Prostate gland (tissue), 2 donors: Measurements from ENCODE around the gene SFT2D3.

ENCODE experiments used
- CTCF ChIP-seq, 4 experiments: fragments of 200-600 bp in 2 of 4; fragments of 450-650 bp in 2 of 4; sonication (generic) in 2 of 4; IDR thresholded peaks; 1 replicate in 3 of 4; 2 replicates in 1 of 4; pipeline ENCODE4 v1.5.1; 2016 to 2019; ENCODE audit warnings: antibody characterized with exemption in 4 of 4, mild to moderate bottlenecking in 2 of 4, moderate library complexity in 2 of 4
- POLR2A ChIP-seq: fragments of 450-650 bp; IDR thresholded peaks from one replicate; pipeline ENCODE4 v1.6.1; 2016; ENCODE audit warnings: antibody characterized with exemption, mild to moderate bottlenecking
- POLR2AphosphoS5 ChIP-seq: sonication (generic); formaldehyde crosslinking; IDR thresholded peaks from one replicate; pipeline ENCODE4 v1.6.1; 2017; ENCODE audit warnings: antibody characterized with exemption

GRCh38 chr2:127737892-127738291 is 36.6 kb downstream of the SFT2D3 start:
- TF ChIP-seq CTCF (IDR thresholded peaks at IDR 0.05) (no peak), POLR2AphosphoS5 (no peak), POLR2A (no peak)
